Measurements from ENCODE around the gene DNAH11.

- TF ChIP-seq CTCF (IDR thresholded peaks at IDR 0.05) = no peak
- TF ChIP-seq POLR2A (IDR thresholded peaks at IDR 0.05) = no peak
- TF ChIP-seq EP300 (IDR thresholded peaks at IDR 0.05) = no peak
Observed at GRCh38 chr7:21550821-21551531, 8.1 kb downstream of the DNAH11 start.

All from tibial nerve (tissue), 4 donors.